Neural progenitor cell (in vitro differentiated cells): ENCODE results near the gene GALE.

Experiments
- EZH2 ChIP-seq: fragments of 200-600 bp; sonication (generic); IDR thresholded peaks from 2 replicates; pipeline ENCODE4 v1.6.1; 2017; ENCODE audit warnings: antibody characterized with exemption, mild to moderate bottlenecking, moderate library complexity
- EZH2phosphoT487 ChIP-seq: fragments of 200-600 bp; sonication (generic); IDR thresholded peaks from 2 replicates; pipeline ENCODE4 v1.6.1; 2017; ENCODE audit warnings: antibody characterized with exemption
- TF ChIP-seq, protein P1 (sequence below): fragments of 200-600 bp; sonication (generic); IDR thresholded peaks from 2 replicates; pipeline ENCODE4 v1.5.1; 2017; ENCODE audit warnings: antibody characterized with exemption, mild to moderate bottlenecking

DNA sequence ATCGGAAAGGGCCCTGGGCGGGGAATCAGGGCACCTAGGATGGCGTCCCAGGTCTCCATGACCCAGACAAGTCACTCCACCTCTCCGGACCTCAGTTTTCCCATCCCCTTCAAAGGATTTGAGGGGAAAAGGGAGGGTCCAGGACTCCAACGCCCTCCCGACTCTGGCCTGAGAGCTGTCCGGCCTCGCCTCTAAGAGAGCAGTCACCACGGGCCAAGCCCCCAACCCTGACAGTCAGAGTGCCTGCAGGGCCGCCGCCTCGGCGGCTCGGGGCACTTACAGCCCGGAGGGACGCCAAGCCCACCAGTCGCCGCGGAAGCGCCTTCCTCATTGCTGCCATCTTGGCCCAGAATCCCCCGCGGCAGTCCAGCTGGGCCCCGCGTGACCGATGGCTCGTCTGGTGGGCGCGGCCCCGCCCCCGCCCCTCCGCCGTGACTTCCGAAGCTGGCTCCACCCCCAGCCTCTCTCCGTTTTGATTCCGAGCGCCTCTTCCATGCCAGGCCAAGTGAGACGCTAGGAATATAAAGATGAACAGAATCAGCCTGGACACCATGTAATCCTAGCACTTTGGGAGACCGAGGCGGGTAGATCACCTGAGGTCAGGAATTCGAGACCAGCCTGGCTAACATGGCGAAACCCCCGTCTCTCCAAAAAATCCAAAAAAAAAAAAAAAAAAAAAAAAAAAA is 24.7 kb upstream of the GALE start, which contains the start of gene HMGCL:
- TF ChIP-seq, protein P1, sequence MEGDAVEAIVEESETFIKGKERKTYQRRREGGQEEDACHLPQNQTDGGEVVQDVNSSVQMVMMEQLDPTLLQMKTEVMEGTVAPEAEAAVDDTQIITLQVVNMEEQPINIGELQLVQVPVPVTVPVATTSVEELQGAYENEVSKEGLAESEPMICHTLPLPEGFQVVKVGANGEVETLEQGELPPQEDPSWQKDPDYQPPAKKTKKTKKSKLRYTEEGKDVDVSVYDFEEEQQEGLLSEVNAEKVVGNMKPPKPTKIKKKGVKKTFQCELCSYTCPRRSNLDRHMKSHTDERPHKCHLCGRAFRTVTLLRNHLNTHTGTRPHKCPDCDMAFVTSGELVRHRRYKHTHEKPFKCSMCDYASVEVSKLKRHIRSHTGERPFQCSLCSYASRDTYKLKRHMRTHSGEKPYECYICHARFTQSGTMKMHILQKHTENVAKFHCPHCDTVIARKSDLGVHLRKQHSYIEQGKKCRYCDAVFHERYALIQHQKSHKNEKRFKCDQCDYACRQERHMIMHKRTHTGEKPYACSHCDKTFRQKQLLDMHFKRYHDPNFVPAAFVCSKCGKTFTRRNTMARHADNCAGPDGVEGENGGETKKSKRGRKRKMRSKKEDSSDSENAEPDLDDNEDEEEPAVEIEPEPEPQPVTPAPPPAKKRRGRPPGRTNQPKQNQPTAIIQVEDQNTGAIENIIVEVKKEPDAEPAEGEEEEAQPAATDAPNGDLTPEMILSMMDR = no peak
- no peak for TF ChIP-seq EZH2
- TF ChIP-seq EZH2phosphoT487 = no peak
